ENCODE data around the gene GNG13. TPM values are rescaled to one million over a fixed set of nuclear protein-coding genes. Genes with fewer than 3 reads are reported as not detected.

GNG13 gene
- total RNA-seq, 1 experiment from 2014 or later, result not detected

GRCh38 chr16:762595-763268 is 37.8 kb downstream of the GNG13 start:
- no CpG with 5 or more reads among the region's 17 CpGs for WGBS (ENCODE audit: extremely low coverage, insufficient read length, low lambda C conversion rate)
- no peaks in the 10 kb centered on the region for H3K79me1 ChIP-seq (ENCODE audit: insufficient read depth, low read depth, low read length, poor library complexity, severe bottlenecking)

More at GRCh38 chr16:762595-763268, 37.8 kb downstream of the GNG13 start:
- no peak overlapping the region for H2BK15ac ChIP-seq (ENCODE audit: low read depth, low read length)
- H3K14ac ChIP-seq (ENCODE audit: insufficient read depth, low read length), result no peak overlapping the region
- DNase-seq, result no peak
- H3T11ph ChIP-seq (ENCODE audit: low read length), result no peak overlapping the region
- H2AK5ac ChIP-seq (ENCODE audit: insufficient read length, low read length), result no peak overlapping the region
- no peak for TF ChIP-seq CTCF (conservative IDR thresholded peaks at IDR 0.05)
- H3K27me3 ChIP-seq (ENCODE audit: insufficient read depth, low read length), result no peaks in the 10 kb centered on the region
- H2BK12ac ChIP-seq (ENCODE audit: insufficient read length, low read depth, low read length), result no peak overlapping the region
- no peak overlapping the region for H3K27ac ChIP-seq (ENCODE audit: insufficient read length, low read depth, low read length)
- H3K4ac ChIP-seq (ENCODE audit: low read depth, low read length), result no peak overlapping the region
- H3K56ac ChIP-seq (ENCODE audit: insufficient read length, low read depth, low read length), result no peak overlapping the region
- no peak overlapping the region for H4K91ac ChIP-seq (ENCODE audit: insufficient read length, low read depth, low read length)
- H2BK20ac ChIP-seq (ENCODE audit: low read depth, low read length, poor library complexity, severe bottlenecking), result no peak overlapping the region
- no peak overlapping the region for H2AFZ ChIP-seq (ENCODE audit: low read length)
- H3K23me2 ChIP-seq (ENCODE audit: insufficient read length, low read depth, low read length, poor library complexity, severe bottlenecking), result no peaks in the 10 kb centered on the region
- no peaks in the 10 kb centered on the region for H3K79me2 ChIP-seq (ENCODE audit: insufficient read depth, low read length)
- H4K5ac ChIP-seq (ENCODE audit: insufficient read length, low read depth, low read length), result no peak overlapping the region
- H3K27ac Mint-ChIP-seq, result no peak overlapping the region
- no peaks in the 10 kb centered on the region for H3K9me3 ChIP-seq (ENCODE audit: control insufficient read depth, low read depth, low read length)
- no peak overlapping the region for H3K4me3 Mint-ChIP-seq
- no peaks in the 10 kb centered on the region for H3K4me1 ChIP-seq (ENCODE audit: insufficient read depth, low read length)
- H3K9ac ChIP-seq (ENCODE audit: extremely low read depth, insufficient read length, low read length), result no peak overlapping the region
- no peak overlapping the region for H3K4me2 ChIP-seq (ENCODE audit: insufficient read depth, insufficient read length, low read length)
- no peaks in the 10 kb centered on the region for H3K36me3 Mint-ChIP-seq (ENCODE audit: insufficient read depth in 1 of 3, low read depth in 3 of 3)
- no peak overlapping the region for H2BK5ac ChIP-seq (ENCODE audit: insufficient read length, low read length)
- no peaks in the 10 kb centered on the region for H4K20me1 ChIP-seq (ENCODE audit: control insufficient read depth, insufficient read depth, insufficient read length)
- peaks cover 12% of the 10 kb centered on the region for H3K27me3 Mint-ChIP-seq (ENCODE audit: low read depth)
- H3K23ac ChIP-seq (ENCODE audit: insufficient read length, low read depth, low read length), result no peak overlapping the region
- H4K8ac ChIP-seq (replicated peaks; ENCODE audit: insufficient read length, low read depth, low read length), result no peak overlapping the region
- no peaks in the 10 kb centered on the region for H3K9me3 Mint-ChIP-seq
- H3K4me1 Mint-ChIP-seq, result peaks cover 2 to 7% of the 10 kb centered on the region in 2 experiments; a peak in 3 of 4 replicates
- no peak overlapping the region for H2BK120ac ChIP-seq (ENCODE audit: low read depth, low read length, poor library complexity, severe bottlenecking)
- no peak overlapping the region for H3K18ac ChIP-seq (ENCODE audit: insufficient read length, low read depth, low read length)
